Activated B cell treated with CpG ODN at 0.5 μM for 24 hours (primary cell): ENCODE measurements around the gene PLCH1. TPM values are rescaled to one million over a fixed set of nuclear protein-coding genes. Genes with fewer than 3 reads are reported as not detected.

Experiments
- ATAC-seq: fragments of 200-7000 bp; cut with Tn5 transposase; one replicate; pipeline ENCODE4 v1.10.0; 2021; ENCODE audit warnings: low read depth, mild to moderate bottlenecking, moderate library complexity
- CTCF ChIA-PET: fragments of 350-600 bp; sonication (Branson Sonifier 250); formaldehyde crosslinking; loops from one replicate; lab custom pipeline; 2021; ENCODE audit warnings: antibody characterized with exemption; lab: Charles Lee
- POLR2A ChIA-PET: fragments of 350-600 bp; sonication (Branson Sonifier 250); formaldehyde crosslinking; loops from one replicate; lab custom pipeline; 2021; ENCODE audit warnings: antibody characterized with exemption; lab: Charles Lee
- DNase-seq: peaks from one replicate; pipeline ENCODE4 v3.0.0; 2022
- H3K27ac Mint-ChIP-seq: one replicate; pipeline ENCODE4 v1.8.0; 2020; ENCODE audit warnings: mixed read lengths
- H3K27me3 Mint-ChIP-seq: one replicate; pipeline ENCODE4 v1.8.0; 2021; ENCODE audit warnings: mixed read lengths
- H3K36me3 Mint-ChIP-seq: one replicate; pipeline ENCODE4 v1.8.0; 2021; ENCODE audit warnings: low read depth, mixed read lengths
- H3K4me1 Mint-ChIP-seq: one replicate; pipeline ENCODE4 v1.8.0; 2021; ENCODE audit warnings: mixed read lengths
- H3K4me3 Mint-ChIP-seq: one replicate; pipeline ENCODE4 v1.8.0; 2020; ENCODE audit warnings: mild to moderate bottlenecking, mixed read lengths
- H3K9me3 Mint-ChIP-seq: one replicate; pipeline ENCODE4 v1.8.0; 2020; ENCODE audit warnings: mixed read lengths
- CTCF ChIP-seq: fragments of 200-600 bp; IDR thresholded peaks from one replicate; pipeline ENCODE4 v1.8.0; 2022; ENCODE audit warnings: antibody characterized with exemption, mild to moderate bottlenecking
- intact Hi-C: fragments of 100-400 bp; cut with micrococcal nuclease; formaldehyde crosslinking; loops from one replicate; pipeline ENCODE4 v1.15.1; 2024
- total RNA-seq: library from RNA; stranded (reverse); gene quantifications from 2 replicates; pipeline ENCODE4 v1.2.3, GENCODE V29; 2022

Gene PLCH1
- total RNA-seq, 1 donor from 2014 or later = 0.27 TPM

GRCh38 chr3:155785662-155786295 lies 40.9 kb upstream of the PLCH1 start:
- Mint-ChIP-seq H3K27me3 (no peaks in the 10 kb centered on the region), H3K9me3 (peaks cover 6% of the 10 kb centered on the region)
- no peak for DNase-seq

GRCh38 chr3:155782390-155782953 lies 37.6 kb upstream of the PLCH1 start:
- intact Hi-C loops = no loop called here
- Mint-ChIP-seq H3K27me3 (no peaks in the 10 kb centered on the region), H3K36me3 (peaks cover 29% of the 10 kb centered on the region), H3K4me1 (no peaks in the 10 kb centered on the region), H3K27ac (no peak overlapping the region), H3K4me3 (no peak overlapping the region), H3K9me3 (peaks cover 6% of the 10 kb centered on the region)
- no peak for DNase-seq
- POLR2A ChIA-PET = no interaction called here
- TF ChIP-seq CTCF = no peak
- CTCF ChIA-PET = no interaction called here
- no peak for ATAC-seq

More at GRCh38 chr3:155785662-155786295, 40.9 kb upstream of the PLCH1 start:
- H3K36me3 Mint-ChIP-seq = peaks cover 12% of the 10 kb centered on the region
- POLR2A ChIA-PET = interaction anchor here (0.6 kb wide), 1 partner anchor 34 kb away, joined by 3 read pairs; no protein-coding TSS in a partner anchor
- TF ChIP-seq CTCF = no peak
- H3K4me1 Mint-ChIP-seq = no peaks in the 10 kb centered on the region
- intact Hi-C loops = no loop called here
- CTCF ChIA-PET = no interaction called here
- H3K27ac Mint-ChIP-seq = no peak overlapping the region
- H3K4me3 Mint-ChIP-seq = no peak overlapping the region
- no peak for ATAC-seq

DNA sequence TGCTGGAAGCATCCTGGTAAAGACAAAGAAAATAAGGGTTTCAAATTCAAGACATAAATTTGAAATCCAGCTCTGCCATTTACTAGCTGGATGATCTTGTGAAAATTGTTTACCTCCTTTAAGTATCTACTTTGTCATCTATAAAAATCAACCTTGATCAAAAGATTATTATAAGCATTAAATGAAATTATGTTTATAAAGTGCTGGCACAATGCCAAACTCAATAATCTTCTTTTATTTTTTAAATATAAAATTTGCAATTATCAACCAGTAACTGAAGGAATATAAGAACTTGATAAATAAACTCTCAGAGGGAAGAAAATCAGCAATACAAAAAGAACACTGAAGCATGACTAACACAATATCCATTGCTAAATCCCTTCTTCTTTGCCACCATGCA lies 35.4 kb upstream of the PLCH1 start:
- ChIA-PET POLR2A (no interaction called here), CTCF (no interaction called here)
- intact Hi-C loops = no loop called here
- Mint-ChIP-seq H3K9me3 (peaks cover 6% of the 10 kb centered on the region), H3K4me1 (no peaks in the 10 kb centered on the region), H3K27ac (no peak overlapping the region), H3K27me3 (no peaks in the 10 kb centered on the region), H3K36me3 (peaks cover 29% of the 10 kb centered on the region), H3K4me3 (no peak overlapping the region)
- no peak for ATAC-seq
- no peak for TF ChIP-seq CTCF
- no peak for DNase-seq

DNA sequence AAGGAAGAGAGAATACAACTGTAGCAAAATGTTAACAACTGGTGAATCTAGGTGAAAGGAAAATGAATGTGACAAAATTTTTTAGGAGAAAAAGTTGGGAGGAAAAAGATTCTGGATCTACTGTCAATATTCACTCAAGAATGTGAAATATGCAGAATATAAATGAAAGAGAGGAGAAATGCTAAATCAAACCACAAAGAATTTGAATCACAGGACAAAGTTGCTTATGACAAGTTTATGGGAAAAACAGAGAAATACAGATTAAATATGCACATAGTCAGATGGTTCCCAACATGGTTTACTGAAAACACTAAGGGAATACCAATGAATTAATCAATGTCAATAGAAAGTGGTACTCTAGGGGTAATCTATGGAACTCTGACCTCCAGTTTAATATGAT lies 33.6 kb upstream of the PLCH1 start:
- no peak for ATAC-seq
- peaks cover 38% of the 10 kb centered on the region for H3K36me3 Mint-ChIP-seq
- no peak for DNase-seq
- POLR2A ChIA-PET = no interaction called here
- H3K27me3 Mint-ChIP-seq = no peaks in the 10 kb centered on the region
- H3K4me1 Mint-ChIP-seq = no peaks in the 10 kb centered on the region
- H3K9me3 Mint-ChIP-seq = peaks cover 6% of the 10 kb centered on the region
- no peak overlapping the region for H3K27ac Mint-ChIP-seq
- no peak overlapping the region for H3K4me3 Mint-ChIP-seq
- TF ChIP-seq CTCF = no peak
- intact Hi-C loops = no loop called here
- CTCF ChIA-PET = no interaction called here

- POLR2A ChIA-PET = no interaction called here
- Mint-ChIP-seq H3K4me3 (no peak overlapping the region), H3K36me3 (peaks cover 27% of the 10 kb centered on the region), H3K27me3 (no peaks in the 10 kb centered on the region), H3K9me3 (peaks cover 6% of the 10 kb centered on the region), H3K27ac (no peak overlapping the region), H3K4me1 (no peaks in the 10 kb centered on the region)
- TF ChIP-seq CTCF = no peak
- intact Hi-C loops = no loop called here
- no peak for ATAC-seq
- no peak for DNase-seq
- CTCF ChIA-PET = no interaction called here
Measured at GRCh38 chr3:155772801-155773200, 27.9 kb upstream of the PLCH1 start.
